Measurements from ENCODE around the gene CD74.

- TF ChIP-seq MAX (IDR thresholded peaks at IDR 0.05; ENCODE audit: low read depth, low read length) (no peak), CTCF (IDR thresholded peaks at IDR 0.05 in 2 of 3, conservative IDR thresholded peaks at IDR 0.05 in 1 of 3; ENCODE audit: control insufficient read depth in 2 of 3, extremely low read depth in 1 of 3, insufficient read depth in 1 of 3, low read depth in 3 of 3, low read length in 3 of 3) (no peak), SREBF2 (IDR thresholded peaks at IDR 0.05; ENCODE audit: low read length) (no peak), POLR2AphosphoS5 (IDR thresholded peaks at IDR 0.05; ENCODE audit: low read length) (no peak; the same call in none of the 2 replicates), SPI1 (IDR thresholded peaks at IDR 0.05; ENCODE audit: borderline replicate concordance, insufficient read depth, low read depth, low read length) (no peak), TCF12 (IDR thresholded peaks at IDR 0.05; ENCODE audit: low read depth, low read length) (no peak), SREBF1 (IDR thresholded peaks at IDR 0.05; ENCODE audit: low read length) (no peak), BRCA1 (IDR thresholded peaks at IDR 0.05; ENCODE audit: low read depth, low read length) (no peak), NFYA (IDR thresholded peaks at IDR 0.05; ENCODE audit: borderline replicate concordance, low read depth, low read length) (no peak), ATF3 (IDR thresholded peaks at IDR 0.05; ENCODE audit: borderline replicate concordance, extremely low read depth, low read depth, low read length) (no peak), TARDBP (IDR thresholded peaks at IDR 0.05; ENCODE audit: borderline replicate concordance) (no peak), POLR2A (IDR thresholded peaks at IDR 0.05; ENCODE audit: low read depth, low read length) (peak; percentile 82)
Measured at GRCh38 chr5:150410524-150411244, 2.0 kb downstream of the CD74 start.

Measured in GM12878 (cell line).